Measurements from ENCODE around the gene TSC22D1. TPM values are rescaled to one million over a fixed set of nuclear protein-coding genes. Genes with fewer than 3 reads are reported as not detected.

The TSC22D1 gene
- total RNA-seq, 1 donor from 2014 or later = 153 TPM

GRCh38 chr13:44542361-44542760 is 33.8 kb downstream of the TSC22D1 start:
- DNase-seq (ENCODE audit: low spot score, unreplicated experiment) = no peak
- peaks cover 8% of the 10 kb centered on the region for H3K36me3 Mint-ChIP-seq (ENCODE audit: insufficient read depth)
- no peak overlapping the region for H3K4me3 Mint-ChIP-seq (ENCODE audit: low read depth)
- H3K27me3 Mint-ChIP-seq = no peaks in the 10 kb centered on the region
- no peak overlapping the region for H3K27ac Mint-ChIP-seq
- no peak for TF ChIP-seq CTCF (IDR thresholded peaks at IDR 0.05; ENCODE audit: unreplicated experiment)
- no peaks in the 10 kb centered on the region for H3K9me3 Mint-ChIP-seq (ENCODE audit: low read depth)
- H3K4me1 Mint-ChIP-seq (ENCODE audit: low read depth) = peaks cover 20% of the 10 kb centered on the region

GRCh38 chr13:44541601-44542000 is 34.5 kb downstream of the TSC22D1 start:
- Mint-ChIP-seq H3K27ac (no peak overlapping the region), H3K4me1 (ENCODE audit: low read depth) (peaks cover 20% of the 10 kb centered on the region), H3K4me3 (ENCODE audit: low read depth) (no peak overlapping the region), H3K27me3 (no peaks in the 10 kb centered on the region), H3K36me3 (ENCODE audit: insufficient read depth) (peaks cover 8% of the 10 kb centered on the region), H3K9me3 (ENCODE audit: low read depth) (no peaks in the 10 kb centered on the region)
- no peak for TF ChIP-seq CTCF (IDR thresholded peaks at IDR 0.05; ENCODE audit: unreplicated experiment)
- no peak for DNase-seq (ENCODE audit: low spot score, unreplicated experiment)

DNA sequence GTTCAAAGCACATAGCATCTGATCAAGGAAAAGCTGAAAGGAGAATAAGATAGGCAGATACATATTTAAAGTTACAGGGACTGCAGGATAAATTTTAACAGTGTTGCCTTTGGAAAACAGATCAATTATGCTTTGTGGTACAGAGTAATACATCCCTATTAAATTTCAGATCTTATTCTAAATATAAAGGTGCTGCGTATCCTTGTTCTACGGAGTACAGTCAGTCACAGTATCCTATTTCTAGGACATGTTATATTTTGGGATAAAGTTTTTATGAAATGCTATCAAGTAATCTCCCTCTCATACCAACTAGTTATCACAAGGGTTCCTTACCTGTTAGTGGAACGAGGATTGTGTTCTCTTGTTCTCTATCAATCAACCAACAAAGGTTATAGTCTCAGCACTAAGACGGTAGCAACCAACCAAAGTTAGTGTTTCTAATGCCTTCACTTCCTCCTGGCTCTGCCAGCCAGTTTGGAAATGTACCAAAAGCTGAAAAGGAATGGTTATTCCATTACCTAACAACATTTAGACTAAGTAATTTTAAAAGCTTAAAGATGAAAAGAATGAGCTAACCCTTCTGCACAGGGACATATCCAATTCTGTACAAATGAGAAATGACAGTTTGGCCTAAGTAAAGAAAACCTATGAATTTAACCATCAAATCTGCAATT is 35.2 kb downstream of the TSC22D1 start:
- H3K9me3 Mint-ChIP-seq (ENCODE audit: low read depth) = no peaks in the 10 kb centered on the region
- peaks cover 22% of the 10 kb centered on the region for H3K4me1 Mint-ChIP-seq (ENCODE audit: low read depth)

GRCh38 chr13:44537248-44537647 is 38.9 kb downstream of the TSC22D1 start:
- no peaks in the 10 kb centered on the region for H3K9me3 Mint-ChIP-seq (ENCODE audit: low read depth)
- H3K27me3 Mint-ChIP-seq = no peaks in the 10 kb centered on the region
- H3K4me1 Mint-ChIP-seq (ENCODE audit: low read depth) = peaks cover 11% of the 10 kb centered on the region
- peaks cover 7% of the 10 kb centered on the region for H3K36me3 Mint-ChIP-seq (ENCODE audit: insufficient read depth)
- H3K4me3 Mint-ChIP-seq (ENCODE audit: low read depth) = no peak overlapping the region
- no peak for TF ChIP-seq CTCF (IDR thresholded peaks at IDR 0.05; ENCODE audit: unreplicated experiment)
- no peak for DNase-seq (ENCODE audit: low spot score, unreplicated experiment)
- no peak overlapping the region for H3K27ac Mint-ChIP-seq

More for the DNA sequence above, 35.2 kb downstream of the TSC22D1 start:
- no peak for DNase-seq (ENCODE audit: low spot score, unreplicated experiment)
- no peak overlapping the region for H3K27ac Mint-ChIP-seq
- no peak overlapping the region for H3K4me3 Mint-ChIP-seq (ENCODE audit: low read depth)
- peaks cover 9% of the 10 kb centered on the region for H3K36me3 Mint-ChIP-seq (ENCODE audit: insufficient read depth)
- TF ChIP-seq CTCF (IDR thresholded peaks at IDR 0.05; ENCODE audit: unreplicated experiment) = no peak
- H3K27me3 Mint-ChIP-seq = no peaks in the 10 kb centered on the region

- H3K4me1 Mint-ChIP-seq (ENCODE audit: low read depth) = peaks cover 17% of the 10 kb centered on the region
- H3K27me3 Mint-ChIP-seq = no peaks in the 10 kb centered on the region
Measured at GRCh38 chr13:44523146-44524015, 52.7 kb downstream of the TSC22D1 start.

More at GRCh38 chr13:44523146-44524015, 52.7 kb downstream of the TSC22D1 start:
- no peak overlapping the region for H3K4me3 Mint-ChIP-seq (ENCODE audit: low read depth)
- no peak overlapping the region for H3K27ac Mint-ChIP-seq
- no peaks in the 10 kb centered on the region for H3K36me3 Mint-ChIP-seq (ENCODE audit: insufficient read depth)
- TF ChIP-seq CTCF (IDR thresholded peaks at IDR 0.05; ENCODE audit: unreplicated experiment) = no peak
- no peak for DNase-seq (ENCODE audit: low spot score, unreplicated experiment)
- H3K9me3 Mint-ChIP-seq (ENCODE audit: low read depth) = no peaks in the 10 kb centered on the region

All from progenitor cell of endocrine pancreas (in vitro differentiated cells).